Activated B cell treated with CpG ODN at 0.5 μM for 24 hours (primary cell): Measurements from ENCODE around the gene CACNA1E. TPM values are rescaled to one million over a fixed set of nuclear protein-coding genes. Genes with fewer than 3 reads are reported as not detected.

Experiments
- ATAC-seq: fragments of 200-7000 bp; cut with Tn5 transposase; one replicate; pipeline ENCODE4 v1.10.0; 2021; ENCODE audit warnings: low read depth, mild to moderate bottlenecking, moderate library complexity
- CTCF ChIA-PET: fragments of 350-600 bp; sonication (Branson Sonifier 250); formaldehyde crosslinking; loops from one replicate; lab custom pipeline; 2021; ENCODE audit warnings: antibody characterized with exemption; lab: Charles Lee
- POLR2A ChIA-PET: fragments of 350-600 bp; sonication (Branson Sonifier 250); formaldehyde crosslinking; loops from one replicate; lab custom pipeline; 2021; ENCODE audit warnings: antibody characterized with exemption; lab: Charles Lee
- DNase-seq: peaks from one replicate; pipeline ENCODE4 v3.0.0; 2022
- H3K27ac Mint-ChIP-seq: one replicate; pipeline ENCODE4 v1.8.0; 2020; ENCODE audit warnings: mixed read lengths
- H3K27me3 Mint-ChIP-seq: one replicate; pipeline ENCODE4 v1.8.0; 2021; ENCODE audit warnings: mixed read lengths
- H3K36me3 Mint-ChIP-seq: one replicate; pipeline ENCODE4 v1.8.0; 2021; ENCODE audit warnings: low read depth, mixed read lengths
- H3K4me1 Mint-ChIP-seq: one replicate; pipeline ENCODE4 v1.8.0; 2021; ENCODE audit warnings: mixed read lengths
- H3K4me3 Mint-ChIP-seq: one replicate; pipeline ENCODE4 v1.8.0; 2020; ENCODE audit warnings: mild to moderate bottlenecking, mixed read lengths
- H3K9me3 Mint-ChIP-seq: one replicate; pipeline ENCODE4 v1.8.0; 2020; ENCODE audit warnings: mixed read lengths
- intact Hi-C: fragments of 100-400 bp; cut with micrococcal nuclease; formaldehyde crosslinking; loops from one replicate; pipeline ENCODE4 v1.15.1; 2024
- total RNA-seq: library from RNA; stranded (reverse); gene quantifications from 2 replicates; pipeline ENCODE4 v1.2.3, GENCODE V29; 2022
- TF ChIP-seq, protein P1 (sequence below): fragments of 200-600 bp; IDR thresholded peaks from one replicate; pipeline ENCODE4 v1.8.0; 2022; ENCODE audit warnings: antibody characterized with exemption, mild to moderate bottlenecking

CACNA1E gene
- total RNA-seq, 1 donor from 2014 or later = 0.91 TPM

GRCh38 chr1:181595234-181595633 lies 111.9 kb downstream of the CACNA1E start:
- DNase-seq = no peak
- no peak overlapping the region for H3K27ac Mint-ChIP-seq
- POLR2A ChIA-PET = no interaction called here
- TF ChIP-seq, protein P1, sequence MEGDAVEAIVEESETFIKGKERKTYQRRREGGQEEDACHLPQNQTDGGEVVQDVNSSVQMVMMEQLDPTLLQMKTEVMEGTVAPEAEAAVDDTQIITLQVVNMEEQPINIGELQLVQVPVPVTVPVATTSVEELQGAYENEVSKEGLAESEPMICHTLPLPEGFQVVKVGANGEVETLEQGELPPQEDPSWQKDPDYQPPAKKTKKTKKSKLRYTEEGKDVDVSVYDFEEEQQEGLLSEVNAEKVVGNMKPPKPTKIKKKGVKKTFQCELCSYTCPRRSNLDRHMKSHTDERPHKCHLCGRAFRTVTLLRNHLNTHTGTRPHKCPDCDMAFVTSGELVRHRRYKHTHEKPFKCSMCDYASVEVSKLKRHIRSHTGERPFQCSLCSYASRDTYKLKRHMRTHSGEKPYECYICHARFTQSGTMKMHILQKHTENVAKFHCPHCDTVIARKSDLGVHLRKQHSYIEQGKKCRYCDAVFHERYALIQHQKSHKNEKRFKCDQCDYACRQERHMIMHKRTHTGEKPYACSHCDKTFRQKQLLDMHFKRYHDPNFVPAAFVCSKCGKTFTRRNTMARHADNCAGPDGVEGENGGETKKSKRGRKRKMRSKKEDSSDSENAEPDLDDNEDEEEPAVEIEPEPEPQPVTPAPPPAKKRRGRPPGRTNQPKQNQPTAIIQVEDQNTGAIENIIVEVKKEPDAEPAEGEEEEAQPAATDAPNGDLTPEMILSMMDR = no peak
- CTCF ChIA-PET = no interaction called here
- peaks cover 6% of the 10 kb centered on the region for H3K27me3 Mint-ChIP-seq
- no peaks in the 10 kb centered on the region for H3K36me3 Mint-ChIP-seq
- no peak overlapping the region for H3K4me3 Mint-ChIP-seq
- no peaks in the 10 kb centered on the region for H3K4me1 Mint-ChIP-seq
- H3K9me3 Mint-ChIP-seq = peaks cover 7% of the 10 kb centered on the region
- intact Hi-C loops = no loop called here
- no peak for ATAC-seq

- ATAC-seq = no peak
- Mint-ChIP-seq H3K9me3 (peaks cover 7% of the 10 kb centered on the region), H3K36me3 (no peaks in the 10 kb centered on the region), H3K4me3 (no peak overlapping the region), H3K4me1 (no peaks in the 10 kb centered on the region), H3K27me3 (peaks cover 4% of the 10 kb centered on the region), H3K27ac (no peak overlapping the region)
- ChIA-PET POLR2A (no interaction called here), CTCF (no interaction called here)
- intact Hi-C loops = no loop called here
- no peak for DNase-seq
- TF ChIP-seq, protein P1 = no peak
Observed at GRCh38 chr1:181601186-181601950, 118.1 kb downstream of the CACNA1E start.

- POLR2A ChIA-PET = no interaction called here
Observed at GRCh38 chr1:181603735-181604410, 120.6 kb downstream of the CACNA1E start.

DNA sequence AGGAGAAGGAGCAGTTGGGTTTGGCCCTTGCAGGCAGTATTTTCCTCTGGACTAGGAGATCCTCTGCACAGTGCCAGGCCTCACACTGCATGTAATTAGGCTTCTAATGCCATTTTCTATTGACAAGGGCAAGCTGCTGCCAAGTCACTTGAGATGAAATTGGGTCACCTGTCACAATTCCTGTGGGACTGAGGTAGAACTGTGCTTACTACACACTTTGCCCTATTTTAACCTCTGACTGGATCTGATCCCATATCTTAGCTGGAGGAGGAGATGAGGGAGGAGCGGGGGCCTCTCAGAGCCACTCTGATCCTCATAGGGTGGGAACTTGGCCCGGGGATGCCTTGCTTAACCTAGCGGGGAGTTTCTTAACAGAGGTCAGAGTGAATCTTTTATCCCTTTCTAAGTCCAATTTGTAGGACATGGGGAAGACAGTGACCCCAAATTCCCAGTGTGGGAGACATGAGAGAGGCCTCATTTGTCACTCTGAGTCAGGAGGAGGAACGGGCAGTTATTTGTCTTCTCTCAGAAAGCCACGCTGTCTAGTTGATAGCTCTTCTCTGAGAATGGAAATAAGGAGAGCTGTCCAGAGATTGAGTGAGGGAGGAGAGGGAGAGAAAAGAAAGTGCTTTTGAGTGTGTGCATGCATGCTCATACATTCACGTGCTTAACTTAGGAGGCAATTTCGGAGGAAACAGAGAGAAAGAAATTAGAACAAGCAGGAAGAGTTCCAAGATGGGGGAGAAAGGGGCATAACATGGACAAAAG lies 121.3 kb downstream of the CACNA1E start:
- intact Hi-C loops = no loop called here
- Mint-ChIP-seq H3K36me3 (no peaks in the 10 kb centered on the region), H3K4me3 (no peak overlapping the region), H3K9me3 (no peaks in the 10 kb centered on the region), H3K4me1 (no peaks in the 10 kb centered on the region), H3K27ac (no peak overlapping the region), H3K27me3 (peaks cover 3% of the 10 kb centered on the region)
- ATAC-seq = no peak
- TF ChIP-seq, protein P1 = no peak
- CTCF ChIA-PET = no interaction called here
- no peak for DNase-seq
- POLR2A ChIA-PET = no interaction called here

More at GRCh38 chr1:181603735-181604410, 120.6 kb downstream of the CACNA1E start:
- Mint-ChIP-seq H3K27me3 (peaks cover 5% of the 10 kb centered on the region), H3K9me3 (no peaks in the 10 kb centered on the region), H3K36me3 (no peaks in the 10 kb centered on the region), H3K4me3 (no peak overlapping the region), H3K4me1 (no peaks in the 10 kb centered on the region), H3K27ac (no peak overlapping the region)
- TF ChIP-seq, protein P1 = no peak
- ATAC-seq (no peak), DNase-seq (no peak)
- CTCF ChIA-PET = no interaction called here
- intact Hi-C loops = no loop called here

- peaks cover 3% of the 10 kb centered on the region for H3K27me3 Mint-ChIP-seq
- TF ChIP-seq, protein P1 = no peak
- H3K27ac Mint-ChIP-seq = no peak overlapping the region
- H3K36me3 Mint-ChIP-seq = no peaks in the 10 kb centered on the region
- ChIA-PET CTCF (no interaction called here), POLR2A (no interaction called here)
- H3K4me3 Mint-ChIP-seq = no peak overlapping the region
- H3K9me3 Mint-ChIP-seq = no peaks in the 10 kb centered on the region
- no peaks in the 10 kb centered on the region for H3K4me1 Mint-ChIP-seq
- DNase-seq (no peak), ATAC-seq (no peak)
- intact Hi-C loops = no loop called here
Observed at GRCh38 chr1:181607524-181607923, 124.2 kb downstream of the CACNA1E start.
